ENCODE measurements around the gene THOC1. TPM values are rescaled to one million over a fixed set of nuclear protein-coding genes. Genes with fewer than 3 reads are reported as not detected.

The THOC1 gene
- total RNA-seq, 1 experiment from 2014 or later: 59.2 TPM

Other genes with a start within 250 kb of the THOC1 start
- gene TUBB8B, start 218.4 kb downstream of the THOC1 start, total RNA-seq (2014; rRNA removed; shearing (Covaris generic)): not detected in 2 replicates
- 23.1 and 24.9 TPM in 2 replicates for gene USP14, start 109.5 kb downstream of the THOC1 start, total RNA-seq (2014; rRNA removed; shearing (Covaris generic))
- gene COLEC12, start 232.7 kb upstream of the THOC1 start, total RNA-seq (2014; rRNA removed; shearing (Covaris generic)): not detected in 2 replicates